ENCODE data around the gene NAGLU.
"Not testable (repeated sequence)": the region's sequence is repeated elsewhere in the genome, so short reads cannot be mapped to it uniquely, and the experiment has no call there.

NAGLU gene

GRCh38 chr17:42530952-42531454 is 5.0 kb upstream of the NAGLU start:
- Histone ChIP-seq H3K27me3 (ENCODE audit: control insufficient read depth, insufficient read depth, low read length, poor library complexity, severe bottlenecking) (peaks cover 28% of the 10 kb centered on the region), H3K27ac (ENCODE audit: insufficient read depth, low read depth, low read length, poor library complexity, severe bottlenecking) (no peak overlapping the region), H3K4me1 (ENCODE audit: control insufficient read depth, insufficient read depth, low read length) (peaks cover 5% of the 10 kb centered on the region), H3K9me3 (ENCODE audit: control insufficient read depth, low read length) (no peaks in the 10 kb centered on the region), H3K4me3 (ENCODE audit: insufficient read depth, low read depth, low read length) (no peak overlapping the region), H3K36me3 (ENCODE audit: control insufficient read depth, insufficient read depth, low read length) (no peaks in the 10 kb centered on the region)
- 82 to 88% methylated on average over 2 of the region's 2 CpGs for WGBS, 2 experiments

GRCh38 chr17:42531455-42532354 is 4.3 kb upstream of the NAGLU start:
- H3K27ac ChIP-seq (ENCODE audit: insufficient read depth, low read depth, low read length, poor library complexity, severe bottlenecking) = no peak overlapping the region
- 17% methylated on average over 60 of the region's 60 CpGs for WGBS, 2 experiments

DNA sequence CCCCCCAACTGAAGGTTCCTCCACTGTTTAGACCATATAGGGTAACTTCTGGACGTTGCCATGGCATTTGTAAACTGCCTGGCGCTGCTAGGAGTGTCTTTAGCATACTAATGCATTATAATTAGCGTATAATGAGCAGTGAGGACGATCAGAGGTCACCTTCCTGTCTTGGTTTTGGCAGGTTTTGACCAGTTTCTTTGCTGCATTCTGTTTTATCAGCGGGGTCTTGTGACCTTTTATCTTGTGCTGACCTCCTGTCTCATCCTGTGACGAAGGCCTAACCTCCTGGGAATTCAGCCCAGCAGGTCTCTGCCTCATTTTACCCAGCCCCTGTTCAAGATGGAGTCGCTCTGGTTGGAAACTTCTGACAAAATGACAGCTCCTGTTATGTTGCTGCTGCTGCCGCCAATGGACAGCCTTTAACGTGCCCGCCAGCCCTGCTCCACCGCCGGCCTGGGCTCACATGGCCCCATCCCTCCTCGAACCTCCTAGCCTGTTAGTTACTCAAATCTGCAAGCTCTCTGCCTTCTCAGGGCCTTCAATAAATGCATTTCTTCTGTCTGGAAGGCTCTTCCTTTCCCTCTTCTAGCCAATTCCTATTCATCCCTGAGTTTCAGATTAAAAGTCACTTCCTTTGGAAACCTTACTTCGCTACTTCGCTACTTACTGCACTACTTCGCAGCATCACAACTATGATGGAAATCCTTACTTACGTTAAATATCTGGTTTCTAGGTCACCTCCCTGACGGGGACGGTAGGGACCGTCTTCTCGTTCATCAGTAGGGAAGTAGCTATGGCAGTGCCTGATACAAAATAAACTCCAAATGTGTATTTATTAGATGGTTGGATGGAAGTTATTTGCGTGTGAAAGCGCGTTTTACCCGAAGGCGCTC is 640 bp upstream of the NAGLU start:
- Histone ChIP-seq H3K27ac (ENCODE audit: insufficient read depth, low read depth, low read length, poor library complexity, severe bottlenecking) (no peak overlapping the region), H3K36me3 (ENCODE audit: control insufficient read depth, insufficient read depth, low read length) (peaks cover 5% of the 10 kb centered on the region), H3K27me3 (ENCODE audit: control insufficient read depth, insufficient read depth, low read length, poor library complexity, severe bottlenecking) (peaks cover 28% of the 10 kb centered on the region), H3K9me3 (ENCODE audit: control insufficient read depth, low read length) (no peaks in the 10 kb centered on the region), H3K4me3 (ENCODE audit: insufficient read depth, low read depth, low read length) (peak overlapping the region; percentile 63), H3K4me1 (ENCODE audit: control insufficient read depth, insufficient read depth, low read length) (peaks cover 14% of the 10 kb centered on the region)
- 55 to 56% methylated on average over 26 of the region's 26 CpGs for WGBS, 2 experiments

More at GRCh38 chr17:42531455-42532354, 4.3 kb upstream of the NAGLU start:
- Histone ChIP-seq H3K9me3 (ENCODE audit: control insufficient read depth, low read length) (no peaks in the 10 kb centered on the region), H3K4me1 (ENCODE audit: control insufficient read depth, insufficient read depth, low read length) (peaks cover 6% of the 10 kb centered on the region), H3K27me3 (ENCODE audit: control insufficient read depth, insufficient read depth, low read length, poor library complexity, severe bottlenecking) (peaks cover 28% of the 10 kb centered on the region), H3K36me3 (ENCODE audit: control insufficient read depth, insufficient read depth, low read length) (no peaks in the 10 kb centered on the region), H3K4me3 (ENCODE audit: insufficient read depth, low read depth, low read length) (peak overlapping the region; percentile 39)

- no peaks in the 10 kb centered on the region for H3K9me3 ChIP-seq (ENCODE audit: control insufficient read depth, low read length)
- H3K4me3 ChIP-seq (ENCODE audit: insufficient read depth, low read depth, low read length) = peak overlapping the region; percentile 63
- peaks cover 10% of the 10 kb centered on the region for H3K36me3 ChIP-seq (ENCODE audit: control insufficient read depth, insufficient read depth, low read length)
- H3K4me1 ChIP-seq (ENCODE audit: control insufficient read depth, insufficient read depth, low read length) = peaks cover 14% of the 10 kb centered on the region
- peaks cover 19% of the 10 kb centered on the region for H3K27me3 ChIP-seq (ENCODE audit: control insufficient read depth, insufficient read depth, low read length, poor library complexity, severe bottlenecking)
- WGBS, 2 experiments = 1 to 2% methylated on average over 65 of the region's 65 CpGs
- H3K27ac ChIP-seq (ENCODE audit: insufficient read depth, low read depth, low read length, poor library complexity, severe bottlenecking) = peak overlapping the region; percentile 44
Measured at GRCh38 chr17:42536372-42537155, 523 bp downstream of the NAGLU start.

DNA sequence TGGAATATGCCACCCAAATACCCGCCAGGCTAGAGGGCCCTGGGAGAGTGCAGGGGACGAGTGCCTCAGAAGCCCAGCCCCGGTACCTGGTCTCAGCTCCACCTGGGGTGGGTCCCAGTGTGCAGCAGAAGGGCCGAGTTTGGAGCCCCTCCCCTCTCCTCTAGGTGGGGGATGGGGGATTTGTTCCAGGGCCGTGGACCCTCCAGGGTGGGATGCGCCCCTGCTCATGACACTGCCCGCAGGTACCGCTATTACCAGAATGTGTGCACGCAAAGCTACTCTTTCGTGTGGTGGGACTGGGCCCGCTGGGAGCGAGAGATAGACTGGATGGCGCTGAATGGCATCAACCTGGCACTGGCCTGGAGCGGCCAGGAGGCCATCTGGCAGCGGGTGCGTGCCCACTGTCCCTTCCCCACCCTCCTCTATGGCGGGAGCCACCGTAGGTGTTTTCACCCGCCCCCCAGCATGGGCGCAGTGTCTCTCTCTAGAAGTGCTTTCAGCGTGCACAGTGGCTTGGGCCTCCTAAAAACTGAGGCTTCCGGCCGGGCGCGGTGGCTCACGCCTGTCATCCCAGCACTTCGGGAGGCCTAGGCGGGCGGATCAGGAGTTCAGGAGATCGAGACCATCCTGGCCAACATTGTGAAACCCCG is 1.2 kb downstream of the NAGLU start:
- H3K4me1 ChIP-seq (ENCODE audit: control insufficient read depth, insufficient read depth, low read length) = peaks cover 14% of the 10 kb centered on the region
- WGBS, 2 experiments = 86 to 87% methylated on average over 31 of the region's 31 CpGs
- no peak overlapping the region for H3K27ac ChIP-seq (ENCODE audit: insufficient read depth, low read depth, low read length, poor library complexity, severe bottlenecking)
- peak overlapping the region; percentile 63 for H3K4me3 ChIP-seq (ENCODE audit: insufficient read depth, low read depth, low read length)
- peaks cover 10% of the 10 kb centered on the region for H3K36me3 ChIP-seq (ENCODE audit: control insufficient read depth, insufficient read depth, low read length)
- peaks cover 12% of the 10 kb centered on the region for H3K27me3 ChIP-seq (ENCODE audit: control insufficient read depth, insufficient read depth, low read length, poor library complexity, severe bottlenecking)
- no peaks in the 10 kb centered on the region for H3K9me3 ChIP-seq (ENCODE audit: control insufficient read depth, low read length)

- no peak overlapping the region for H3K4me3 ChIP-seq (ENCODE audit: insufficient read depth, low read depth, low read length)
- no peaks in the 10 kb centered on the region for H3K9me3 ChIP-seq (ENCODE audit: control insufficient read depth, low read length)
- 93 to 96% methylated on average over 5 of the region's 5 CpGs for WGBS, 2 experiments
- peaks cover 10% of the 10 kb centered on the region for H3K36me3 ChIP-seq (ENCODE audit: control insufficient read depth, insufficient read depth, low read length)
- peaks cover 6% of the 10 kb centered on the region for H3K27me3 ChIP-seq (ENCODE audit: control insufficient read depth, insufficient read depth, low read length, poor library complexity, severe bottlenecking)
- H3K4me1 ChIP-seq (ENCODE audit: control insufficient read depth, insufficient read depth, low read length) = peaks cover 14% of the 10 kb centered on the region
- H3K27ac ChIP-seq (ENCODE audit: insufficient read depth, low read depth, low read length, poor library complexity, severe bottlenecking) = no peak overlapping the region
Measured at GRCh38 chr17:42537826-42538451, 1.9 kb downstream of the NAGLU start.

DNA sequence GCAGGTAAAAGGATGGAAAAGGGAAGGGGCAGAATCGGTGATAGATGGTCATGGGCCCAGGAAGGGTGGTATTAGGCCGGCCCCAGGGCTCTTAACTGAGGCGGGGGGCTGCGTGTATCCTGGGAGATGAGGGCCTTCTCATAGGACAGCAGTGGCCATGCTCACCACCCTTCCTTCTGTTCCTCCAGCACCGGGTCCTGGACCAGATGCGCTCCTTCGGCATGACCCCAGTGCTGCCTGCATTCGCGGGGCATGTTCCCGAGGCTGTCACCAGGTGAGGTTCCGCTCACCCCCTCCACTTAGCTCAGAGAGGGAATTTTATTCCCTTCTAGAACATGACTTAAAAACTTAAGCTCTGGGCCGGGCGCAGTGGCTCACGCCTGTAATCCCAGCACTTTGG is 2.4 kb downstream of the NAGLU start:
- 86 to 96% methylated on average over 14 of the region's 14 CpGs for WGBS, 2 experiments
- Histone ChIP-seq H3K4me1 (ENCODE audit: control insufficient read depth, insufficient read depth, low read length) (peaks cover 14% of the 10 kb centered on the region), H3K9me3 (ENCODE audit: control insufficient read depth, low read length) (no peaks in the 10 kb centered on the region), H3K36me3 (ENCODE audit: control insufficient read depth, insufficient read depth, low read length) (peaks cover 14% of the 10 kb centered on the region), H3K27me3 (ENCODE audit: control insufficient read depth, insufficient read depth, low read length, poor library complexity, severe bottlenecking) (peaks cover 2% of the 10 kb centered on the region), H3K27ac (ENCODE audit: insufficient read depth, low read depth, low read length, poor library complexity, severe bottlenecking) (no peak overlapping the region), H3K4me3 (ENCODE audit: insufficient read depth, low read depth, low read length) (no peak overlapping the region)

DNA sequence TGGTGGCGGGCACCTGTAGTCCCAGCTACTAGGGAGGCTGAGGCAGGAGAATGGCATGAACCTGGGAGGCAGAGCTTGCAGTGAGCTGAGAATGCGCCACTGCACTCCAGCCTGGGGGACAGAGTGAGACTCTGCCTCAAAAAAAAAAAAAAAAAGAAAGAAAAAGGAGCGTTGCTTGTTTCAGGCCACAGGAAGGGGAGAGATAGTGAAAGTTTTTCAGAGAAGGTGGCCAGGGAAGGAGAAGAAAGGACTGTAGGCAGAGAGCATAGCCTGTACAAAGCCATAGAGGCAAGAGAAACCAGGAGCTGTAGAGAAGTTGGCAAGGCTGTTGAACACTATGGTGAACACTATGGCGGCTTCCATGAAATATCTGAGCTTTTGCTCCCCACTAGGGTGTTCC is 4.5 kb downstream of the NAGLU start:
- not testable (repeated sequence) for H3K9me3 ChIP-seq (ENCODE audit: control insufficient read depth, low read length); H3K27ac ChIP-seq (ENCODE audit: insufficient read depth, low read depth, low read length, poor library complexity, severe bottlenecking); H3K4me3 ChIP-seq (ENCODE audit: insufficient read depth, low read depth, low read length); H3K27me3 ChIP-seq (ENCODE audit: control insufficient read depth, insufficient read depth, low read length, poor library complexity, severe bottlenecking)
- WGBS, 2 experiments = 92 to 95% methylated on average over 4 of the region's 4 CpGs
- H3K4me1 ChIP-seq (ENCODE audit: control insufficient read depth, insufficient read depth, low read length) = peaks cover 10% of the 10 kb centered on the region
- H3K36me3 ChIP-seq (ENCODE audit: control insufficient read depth, insufficient read depth, low read length) = peaks cover 14% of the 10 kb centered on the region

Measured in ectodermal cell (in vitro differentiated cells).